ENCODE measurements around the gene SYNGAP1. TPM values are rescaled to one million over a fixed set of nuclear protein-coding genes. Genes with fewer than 3 reads are reported as not detected.

Gene SYNGAP1
- total and polyA plus RNA-seq, 2 of the 8 experiments (the other 6 are each of a cell fraction or from before 2014, with no cell fraction given): 31.0 to 101 TPM

- ChIA-PET POLR2A (ENCODE audit: partially characterized antibody) (interaction anchor here (1.0 to 3.6 kb wide), 6 partner anchors 11 to 434 kb away, joined by 3 to 24 read pairs (median 8); no protein-coding TSS in a partner anchor), CTCF (ENCODE audit: partially characterized antibody) (interaction anchor here (0.9 to 1.7 kb wide), 2 partner anchors 11 to 13 kb away, joined by 3 to 8 read pairs; no protein-coding TSS in a partner anchor)
- Histone ChIP-seq H3K27ac (ENCODE audit: low read depth, low read length) (no peak overlapping the region), H4K20me1 (replicated peaks in 1 of 2; ENCODE audit: control insufficient read depth in 1 of 2, insufficient read depth in 2 of 2, low read length in 2 of 2) (peaks cover 4 to 13% of the 10 kb centered on the region in 2 experiments), H3K4me2 (ENCODE audit: insufficient read depth in 1 of 2, low read depth in 2 of 2, low read length in 2 of 2) (peak overlapping the region; percentile 60 to 81), H2BK120ac (replicated peaks; ENCODE audit: low read depth, low read length) (no peak overlapping the region), H3K79me1 (ENCODE audit: low read depth, low read length) (peaks cover 9% of the 10 kb centered on the region; the same call in 1 of the 2 replicates), H4K91ac (replicated peaks; ENCODE audit: insufficient read length, low read length) (no peak overlapping the region), H3K79me2 (ENCODE audit: control insufficient read depth in 1 of 2, insufficient read depth in 2 of 2, low read length in 2 of 2) (peaks cover 3 to 26% of the 10 kb centered on the region in 2 experiments), H3K36me3 (ENCODE audit: control insufficient read depth in 2 of 4, insufficient read depth in 4 of 4, low read length in 3 of 4) (peaks cover 9 to 53% (median 33%) of the 10 kb centered on the region in 4 experiments; a peak in 7 of 8 replicates), H2BK12ac (ENCODE audit: low read depth, low read length) (no peak overlapping the region), H3K14ac (ENCODE audit: insufficient read length) (no peak overlapping the region), H3K27me3 (replicated peaks in 1 of 4; ENCODE audit: control insufficient read depth in 3 of 4, extremely low read depth in 1 of 4, insufficient read depth in 3 of 4, low read length in 3 of 4) (no peaks in the 10 kb centered on the region), H3K9ac (replicated peaks in 1 of 4; ENCODE audit: extremely low read depth in 1 of 4, low read depth in 3 of 4, low read length in 3 of 4) (peak overlapping the region in 2 of 4 experiments; percentile 30 to 42; a peak in 1 of 7 replicates), H4K8ac (ENCODE audit: extremely low read depth, insufficient read depth, low read length) (no peak overlapping the region), H3K18ac (ENCODE audit: extremely low read depth, low read length) (no peak overlapping the region), H2AK5ac (ENCODE audit: low read depth, low read length) (no peak overlapping the region), H2BK5ac (ENCODE audit: low read depth, low read length) (no peak overlapping the region), H3K4me3 (ENCODE audit: extremely low read depth in 1 of 4, insufficient read depth in 2 of 4, low read depth in 3 of 4, low read length in 4 of 4) (peak overlapping the region; percentile 48 to 87 (median 70)), H3K23ac (ENCODE audit: insufficient read length) (no peak overlapping the region), H3K23me2 (ENCODE audit: low read depth, low read length) (peaks cover 6% of the 10 kb centered on the region; the same call in 1 of the 2 replicates), H3K9me3 (ENCODE audit: insufficient read depth in 2 of 2, low read depth in 1 of 2, low read length in 1 of 2) (no peaks in the 10 kb centered on the region), H3K4ac (replicated peaks; ENCODE audit: insufficient read length, low read depth, low read length) (no peak overlapping the region), H3K56ac (replicated peaks; ENCODE audit: insufficient read length, low read depth, low read length) (no peak overlapping the region), H4K5ac (ENCODE audit: insufficient read length, low read depth, low read length) (no peak overlapping the region), H2AFZ (ENCODE audit: low read length) (no peak overlapping the region), H3K4me1 (replicated peaks in 1 of 4; ENCODE audit: control insufficient read depth in 3 of 4, insufficient read depth in 4 of 4, low read length in 3 of 4) (peaks cover 0 to 18% (median 8%) of the 10 kb centered on the region in 4 experiments; a peak in 6 of 7 replicates), H2BK20ac (ENCODE audit: low read length) (no peak overlapping the region), H2BK15ac (ENCODE audit: low read length) (no peak overlapping the region)
- DNase-seq (ENCODE audit: low read depth in 1 of 2, low spot score in 2 of 2) (no peak), FAIRE-seq (no peak)
- 75% methylated on average over 6 of the region's 6 CpGs; no CpG with 5 or more reads in 1 of the 2 experiments for WGBS, 2 experiments (ENCODE audit: extremely low coverage in 1 of 2, insufficient coverage in 1 of 2, insufficient read length in 1 of 2, insufficient replicate concordance in 2 of 2, low coverage in 1 of 2, low lambda C conversion rate in 2 of 2, missing lambda C conversion rate in 1 of 2)
- TF ChIP-seq FOSL1 (IDR thresholded peaks at IDR 0.05; ENCODE audit: insufficient read depth, low read depth, low read length) (no peak), KDM5A (IDR thresholded peaks at IDR 0.05; ENCODE audit: low read length) (no peak), RXRA (IDR thresholded peaks at IDR 0.05; ENCODE audit: insufficient read depth, low read depth, low read length) (no peak), EGR1 (IDR thresholded peaks at IDR 0.05; ENCODE audit: borderline replicate concordance, low read depth, low read length) (no peak), BRCA1 (IDR thresholded peaks at IDR 0.05; ENCODE audit: low read depth, low read length) (no peak), SRF (IDR thresholded peaks at IDR 0.05; ENCODE audit: low read depth, low read length) (no peak)
Measured at GRCh38 chr6:33411632-33412005, 8.2 kb upstream of the SYNGAP1 start.
